Pericardium fibroblast (primary cell): ENCODE data around the gene ARHGEF10L. TPM values are rescaled to one million over a fixed set of nuclear protein-coding genes. Genes with fewer than 3 reads are reported as not detected.

ENCODE experiments used
- total RNA-seq: library from RNA; depleted of rRNA; stranded (reverse); fragments of >200 nt; gene quantifications from 2 replicates; pipeline ENCODE4 v1.2.3, GENCODE V29; 2015

ARHGEF10L gene, protein sequence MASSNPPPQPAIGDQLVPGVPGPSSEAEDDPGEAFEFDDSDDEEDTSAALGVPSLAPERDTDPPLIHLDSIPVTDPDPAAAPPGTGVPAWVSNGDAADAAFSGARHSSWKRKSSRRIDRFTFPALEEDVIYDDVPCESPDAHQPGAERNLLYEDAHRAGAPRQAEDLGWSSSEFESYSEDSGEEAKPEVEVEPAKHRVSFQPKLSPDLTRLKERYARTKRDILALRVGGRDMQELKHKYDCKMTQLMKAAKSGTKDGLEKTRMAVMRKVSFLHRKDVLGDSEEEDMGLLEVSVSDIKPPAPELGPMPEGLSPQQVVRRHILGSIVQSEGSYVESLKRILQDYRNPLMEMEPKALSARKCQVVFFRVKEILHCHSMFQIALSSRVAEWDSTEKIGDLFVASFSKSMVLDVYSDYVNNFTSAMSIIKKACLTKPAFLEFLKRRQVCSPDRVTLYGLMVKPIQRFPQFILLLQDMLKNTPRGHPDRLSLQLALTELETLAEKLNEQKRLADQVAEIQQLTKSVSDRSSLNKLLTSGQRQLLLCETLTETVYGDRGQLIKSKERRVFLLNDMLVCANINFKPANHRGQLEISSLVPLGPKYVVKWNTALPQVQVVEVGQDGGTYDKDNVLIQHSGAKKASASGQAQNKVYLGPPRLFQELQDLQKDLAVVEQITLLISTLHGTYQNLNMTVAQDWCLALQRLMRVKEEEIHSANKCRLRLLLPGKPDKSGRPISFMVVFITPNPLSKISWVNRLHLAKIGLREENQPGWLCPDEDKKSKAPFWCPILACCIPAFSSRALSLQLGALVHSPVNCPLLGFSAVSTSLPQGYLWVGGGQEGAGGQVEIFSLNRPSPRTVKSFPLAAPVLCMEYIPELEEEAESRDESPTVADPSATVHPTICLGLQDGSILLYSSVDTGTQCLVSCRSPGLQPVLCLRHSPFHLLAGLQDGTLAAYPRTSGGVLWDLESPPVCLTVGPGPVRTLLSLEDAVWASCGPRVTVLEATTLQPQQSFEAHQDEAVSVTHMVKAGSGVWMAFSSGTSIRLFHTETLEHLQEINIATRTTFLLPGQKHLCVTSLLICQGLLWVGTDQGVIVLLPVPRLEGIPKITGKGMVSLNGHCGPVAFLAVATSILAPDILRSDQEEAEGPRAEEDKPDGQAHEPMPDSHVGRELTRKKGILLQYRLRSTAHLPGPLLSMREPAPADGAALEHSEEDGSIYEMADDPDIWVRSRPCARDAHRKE (N-terminal part only)
- total RNA-seq: 10.6 and 10.7 TPM in 2 replicates

GRCh38 chr1:17539477-17540254 is at the start of gene ARHGEF10L:
TSS of gene ARHGEF10L (plus strand) at chr1:17539698. CDS start at chr1:17580596, 40,898 bp downstream.

Other genes with a start within 250 kb of the ARHGEF10L start
- gene PADI4, start 231.5 kb upstream of the ARHGEF10L start, total RNA-seq: not detected in 2 replicates
- not detected in 2 replicates for gene PADI6, start 167.5 kb upstream of the ARHGEF10L start, total RNA-seq
- 41.8 and 50.9 TPM in 2 replicates for gene RCC2, start 100.0 kb upstream of the ARHGEF10L start, total RNA-seq
- 1.2 TPM in 1 of 2 replicates, not detected in the other for gene ACTL8, start 215.6 kb downstream of the ARHGEF10L start, total RNA-seq